HG03060 (cell line): Measurements from ENCODE around the gene RABGAP1L.

ENCODE experiments used
- ATAC-seq: cut with Tn5 transposase; IDR thresholded peaks from one replicate; pipeline ENCODE4 v1.9.1; 2021; ENCODE audit warnings: low read depth, moderate number of reproducible peaks; ENCODE audit not compliant: unreplicated experiment

Gene RABGAP1L

GRCh38 chr1:174898102-174898797, 738.9 kb downstream of the RABGAP1L start:
- ATAC-seq: no peak

GRCh38 chr1:174900317-174900716, 741.0 kb downstream of the RABGAP1L start:
- no peak for ATAC-seq

- no peak for ATAC-seq
Observed at GRCh38 chr1:174902531-174903099, 743.3 kb downstream of the RABGAP1L start.

GRCh38 chr1:174911606-174912005, 752.3 kb downstream of the RABGAP1L start:
- ATAC-seq: no peak

GRCh38 chr1:174912264-174912663, 752.9 kb downstream of the RABGAP1L start:
- no peak for ATAC-seq

- ATAC-seq: no peak
Observed at GRCh38 chr1:174913225-174913903, 754.0 kb downstream of the RABGAP1L start.

- ATAC-seq: no peak
Observed at GRCh38 chr1:174914991-174915390, 755.7 kb downstream of the RABGAP1L start.

GRCh38 chr1:174916846-174917245, 757.5 kb downstream of the RABGAP1L start:
- no peak for ATAC-seq

GRCh38 chr1:174920093-174920492, 760.8 kb downstream of the RABGAP1L start:
- ATAC-seq: no peak

GRCh38 chr1:174922121-174922520, 762.8 kb downstream of the RABGAP1L start:
- ATAC-seq: no peak

- ATAC-seq: no peak
Observed at GRCh38 chr1:174923820-174924219, 764.5 kb downstream of the RABGAP1L start.

GRCh38 chr1:174928541-174928940, 769.2 kb downstream of the RABGAP1L start:
- no peak for ATAC-seq

GRCh38 chr1:174931214-174931613, 771.9 kb downstream of the RABGAP1L start:
- ATAC-seq: no peak

GRCh38 chr1:174932587-174932986, 773.3 kb downstream of the RABGAP1L start:
- ATAC-seq: no peak

- no peak for ATAC-seq
Observed at GRCh38 chr1:174935961-174936727, 776.8 kb downstream of the RABGAP1L start.

GRCh38 chr1:174938281-174939007, 779.1 kb downstream of the RABGAP1L start:
- ATAC-seq: no peak

- no peak for ATAC-seq
Observed at GRCh38 chr1:174939775-174940545, 780.6 kb downstream of the RABGAP1L start.

GRCh38 chr1:174940646-174941175, 781.4 kb downstream of the RABGAP1L start:
- no peak for ATAC-seq

GRCh38 chr1:174942547-174943255, 783.4 kb downstream of the RABGAP1L start:
- no peak for ATAC-seq
